Uterus (tissue), 4 donors: Measurements from ENCODE around the gene MCEE. TPM values are rescaled to one million over a fixed set of nuclear protein-coding genes. Genes with fewer than 3 reads are reported as not detected.

Experiments used
- DNase-seq, 2 donors: peaks; one replicate each; pipeline ENCODE4 v3.0.0-alpha.2; 2019 to 2020
- H3K27ac ChIP-seq, 2 donors: fragments of 200-600 bp; sonication (generic); 1 replicate in 1 of 2; 2 replicates in 1 of 2; pipeline ENCODE4 v1.5.1; 2016 to 2018
- H3K27me3 ChIP-seq, 2 donors: fragments of 200-600 bp; sonication (generic); one replicate each; pipeline ENCODE4 v1.5.1; 2018 to 2019; ENCODE audit warnings: control low read depth in 1 of 2
- H3K36me3 ChIP-seq, 2 donors: fragments of 200-600 bp; sonication (generic); one replicate each; pipeline ENCODE4 v1.5.1; 2019; ENCODE audit warnings: control low read depth in 1 of 2
- H3K4me1 ChIP-seq, 2 donors: fragments of 200-600 bp; sonication (generic); one replicate each; pipeline ENCODE4 v1.5.1; 2018 to 2019; ENCODE audit warnings: control low read depth in 1 of 2
- H3K4me3 ChIP-seq, 2 donors: fragments of 200-600 bp; sonication (generic); 1 replicate in 1 of 2; 2 replicates in 1 of 2; pipeline ENCODE4 v1.5.1; 2018 to 2019; ENCODE audit warnings: mild to moderate bottlenecking in 1 of 2
- H3K9me3 ChIP-seq, 2 donors: fragments of 200-600 bp; sonication (generic); one replicate each; pipeline ENCODE4 v1.5.1; 2019; ENCODE audit warnings: control low read depth in 1 of 2
- POLR2A ChIP-seq, 2 donors: fragments of 450-650 bp; IDR thresholded peaks; one replicate each; pipeline ENCODE4 v1.6.1; 2016; ENCODE audit warnings: antibody characterized with exemption in 2 of 2, mild to moderate bottlenecking in 1 of 2, moderate library complexity in 1 of 2
- intact Hi-C: fragments of 100-400 bp; cut with DNase I; formaldehyde crosslinking; loops from one replicate; pipeline ENCODE4 v1.15.1; 2023; ENCODE audit warnings: low total_unique reads
- total RNA-seq, 4 donors: library from RNA; depleted of rRNA in 3 of 4; stranded (reverse); fragments of >200 nt in 3 of 4; gene quantifications; one replicate each; pipeline versions ENCODE4 v1.1.0 to v1.2.4, GENCODE V29; 2014 to 2023
- TF ChIP-seq, protein P1 (sequence below), 4 experiments: fragments of 200-600 bp in 2 of 4; fragments of 450-650 bp in 2 of 4; sonication (generic) in 2 of 4; IDR thresholded peaks; one replicate each; pipeline ENCODE4 v1.5.1; 2016 to 2019; ENCODE audit warnings: antibody characterized with exemption in 4 of 4, mild to moderate bottlenecking in 2 of 4, moderate library complexity in 1 of 4
- donor health status: DM: yes; HTN: yes; CAD: no.

MCEE gene
- total RNA-seq, 4 donors from 2014 or later = 9.5 to 40.0 (median 23.2) TPM; not detected in 1

DNA sequence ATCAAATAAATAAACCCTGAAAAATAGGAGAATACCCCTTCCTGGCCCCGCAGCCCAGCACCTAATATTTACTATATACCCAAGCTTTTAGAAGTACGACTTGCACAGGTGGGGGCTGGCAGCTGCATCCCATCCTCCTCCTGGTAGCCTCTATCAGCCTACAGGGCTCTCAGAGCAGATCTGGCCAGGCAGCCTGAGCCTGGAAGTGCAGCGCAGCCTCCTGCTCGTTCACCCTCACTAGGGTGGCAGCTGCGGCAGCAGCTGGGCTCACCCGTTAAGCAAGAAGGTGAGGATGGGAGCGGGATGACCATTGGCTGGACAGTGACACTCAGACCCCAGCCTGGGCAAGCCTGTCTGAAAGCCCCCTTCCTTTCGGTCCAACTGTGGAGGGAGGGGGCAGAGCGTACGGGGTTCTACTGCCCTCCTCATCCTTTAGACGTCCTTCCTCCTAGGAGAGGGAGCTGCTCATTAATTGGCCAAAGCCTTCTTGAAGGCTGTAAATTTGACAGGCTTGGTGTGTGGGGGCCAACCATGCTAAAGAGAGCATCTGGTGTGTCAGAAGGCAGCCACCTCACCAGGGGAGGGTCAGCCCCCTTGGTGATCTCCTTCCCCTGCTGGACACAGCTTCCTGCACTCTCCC, 23.7 kb upstream of the MCEE start:
- intact Hi-C loops = no loop called here
- Histone ChIP-seq H3K4me1 (no peaks in the 10 kb centered on the region), H3K27ac (no peak overlapping the region), H3K4me3 (no peak overlapping the region), H3K36me3 (no peaks in the 10 kb centered on the region), H3K9me3 (no peaks in the 10 kb centered on the region), H3K27me3 (no peaks in the 10 kb centered on the region)
- no peak for DNase-seq
- TF ChIP-seq, protein P1, sequence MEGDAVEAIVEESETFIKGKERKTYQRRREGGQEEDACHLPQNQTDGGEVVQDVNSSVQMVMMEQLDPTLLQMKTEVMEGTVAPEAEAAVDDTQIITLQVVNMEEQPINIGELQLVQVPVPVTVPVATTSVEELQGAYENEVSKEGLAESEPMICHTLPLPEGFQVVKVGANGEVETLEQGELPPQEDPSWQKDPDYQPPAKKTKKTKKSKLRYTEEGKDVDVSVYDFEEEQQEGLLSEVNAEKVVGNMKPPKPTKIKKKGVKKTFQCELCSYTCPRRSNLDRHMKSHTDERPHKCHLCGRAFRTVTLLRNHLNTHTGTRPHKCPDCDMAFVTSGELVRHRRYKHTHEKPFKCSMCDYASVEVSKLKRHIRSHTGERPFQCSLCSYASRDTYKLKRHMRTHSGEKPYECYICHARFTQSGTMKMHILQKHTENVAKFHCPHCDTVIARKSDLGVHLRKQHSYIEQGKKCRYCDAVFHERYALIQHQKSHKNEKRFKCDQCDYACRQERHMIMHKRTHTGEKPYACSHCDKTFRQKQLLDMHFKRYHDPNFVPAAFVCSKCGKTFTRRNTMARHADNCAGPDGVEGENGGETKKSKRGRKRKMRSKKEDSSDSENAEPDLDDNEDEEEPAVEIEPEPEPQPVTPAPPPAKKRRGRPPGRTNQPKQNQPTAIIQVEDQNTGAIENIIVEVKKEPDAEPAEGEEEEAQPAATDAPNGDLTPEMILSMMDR (IDR thresholded peaks at IDR 0.05) = no peak
- no peak for TF ChIP-seq POLR2A (IDR thresholded peaks at IDR 0.05)

DNA sequence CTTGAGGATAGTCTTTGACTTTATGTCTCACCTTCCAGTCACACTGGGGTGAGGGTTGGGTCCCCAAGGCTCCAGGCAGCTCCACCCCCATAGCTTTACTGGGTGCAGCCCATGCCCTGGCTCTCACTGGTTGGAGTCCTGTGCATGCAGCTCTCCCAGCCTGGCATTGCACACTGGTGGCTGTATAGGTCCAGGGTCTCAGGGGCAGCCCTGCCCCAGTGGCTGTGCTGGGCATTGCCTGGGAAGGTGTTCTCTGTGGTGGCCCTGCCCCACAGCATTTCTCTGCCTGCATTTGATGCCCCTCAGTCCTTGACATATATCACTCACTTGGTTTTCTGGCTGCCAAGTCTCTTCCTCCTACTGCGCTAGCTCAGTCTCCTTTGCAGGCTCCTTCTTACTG, 21.6 kb upstream of the MCEE start:
- TF ChIP-seq POLR2A (IDR thresholded peaks at IDR 0.05) = no peak
- TF ChIP-seq, protein P1 (IDR thresholded peaks at IDR 0.05) = no peak
- Histone ChIP-seq H3K27ac (no peak overlapping the region), H3K27me3 (no peaks in the 10 kb centered on the region), H3K4me3 (no peak overlapping the region), H3K36me3 (no peaks in the 10 kb centered on the region), H3K9me3 (no peaks in the 10 kb centered on the region), H3K4me1 (no peaks in the 10 kb centered on the region)
- no peak for DNase-seq
- intact Hi-C loops = no loop called here

DNA sequence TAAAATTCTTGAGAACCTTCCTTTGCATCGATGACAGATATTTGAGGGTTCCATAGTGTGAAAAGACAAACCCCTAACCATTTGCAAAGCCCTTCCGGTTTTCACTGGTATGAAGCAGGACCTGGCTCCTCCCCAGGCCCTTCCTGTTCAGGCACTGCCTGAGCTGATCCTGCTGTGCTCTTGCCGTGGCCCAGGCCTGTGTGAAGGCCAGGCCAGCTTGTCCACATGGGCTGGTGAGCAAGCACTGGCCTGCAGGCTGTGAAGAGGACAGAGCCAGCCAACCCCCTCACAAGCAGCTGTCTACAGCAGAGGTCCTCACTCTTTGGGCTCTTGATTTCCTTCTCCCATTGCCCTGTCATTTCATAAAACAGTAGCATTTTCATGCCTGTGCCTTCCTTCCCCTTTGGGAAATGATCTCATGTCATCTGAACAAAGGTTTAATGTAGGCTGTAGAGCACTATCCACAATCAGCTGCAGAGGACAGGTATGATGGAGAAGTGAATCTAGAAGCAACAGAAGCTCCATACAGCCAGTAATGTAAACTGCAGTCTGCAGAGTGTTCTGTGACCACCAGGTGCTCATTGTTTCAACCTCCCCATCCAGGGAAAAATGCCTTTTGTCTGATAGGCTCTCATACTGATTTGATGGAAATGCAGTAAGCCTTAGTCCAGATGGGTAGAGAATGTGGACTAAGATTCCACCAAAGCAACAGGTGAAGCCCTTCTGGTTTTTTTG, 20.2 kb upstream of the MCEE start:
- no peak overlapping the region for H3K4me3 ChIP-seq
- no peaks in the 10 kb centered on the region for H3K9me3 ChIP-seq
- no peak for DNase-seq
- H3K4me1 ChIP-seq = no peaks in the 10 kb centered on the region
- no peaks in the 10 kb centered on the region for H3K27me3 ChIP-seq
- H3K36me3 ChIP-seq = no peaks in the 10 kb centered on the region
- TF ChIP-seq, protein P1 (IDR thresholded peaks at IDR 0.05) = no peak
- TF ChIP-seq POLR2A (IDR thresholded peaks at IDR 0.05) = no peak
- H3K27ac ChIP-seq = no peak overlapping the region
- intact Hi-C loops = no loop called here

DNA sequence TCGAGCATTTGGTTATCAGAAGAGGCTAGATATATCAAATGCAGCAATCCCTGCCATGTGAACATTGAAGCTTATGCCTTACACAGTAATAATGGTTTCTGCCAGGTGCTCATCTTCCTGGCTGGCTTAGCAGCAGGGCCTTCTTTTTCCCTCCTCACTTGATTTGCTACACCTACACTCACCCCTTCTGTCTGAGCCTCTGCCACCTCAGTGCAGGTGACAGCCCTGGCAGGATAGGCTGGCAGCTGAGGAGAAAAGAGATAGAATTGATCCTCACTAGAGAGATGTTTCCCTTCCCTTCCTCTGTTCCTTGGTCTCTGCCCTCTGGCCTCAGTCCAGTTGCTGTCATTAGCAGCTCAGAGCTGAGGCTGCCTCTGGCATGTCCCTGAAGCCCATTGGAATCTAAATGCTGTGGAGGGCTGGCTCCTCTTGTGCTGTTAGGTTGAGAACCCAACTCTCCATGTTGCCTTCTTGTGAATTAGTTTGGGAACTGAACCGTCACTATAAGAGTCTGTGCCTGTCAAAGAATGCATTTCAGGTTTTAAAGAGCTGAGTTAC, 18.6 kb upstream of the MCEE start:
- intact Hi-C loops = no loop called here
- TF ChIP-seq, protein P1 (IDR thresholded peaks at IDR 0.05) = no peak
- TF ChIP-seq POLR2A (IDR thresholded peaks at IDR 0.05) = no peak
- H3K4me3 ChIP-seq = no peak overlapping the region
- H3K27ac ChIP-seq = no peak overlapping the region
- H3K9me3 ChIP-seq = no peaks in the 10 kb centered on the region
- H3K4me1 ChIP-seq = no peaks in the 10 kb centered on the region
- DNase-seq = no peak
- no peaks in the 10 kb centered on the region for H3K36me3 ChIP-seq
- H3K27me3 ChIP-seq = no peaks in the 10 kb centered on the region

DNA sequence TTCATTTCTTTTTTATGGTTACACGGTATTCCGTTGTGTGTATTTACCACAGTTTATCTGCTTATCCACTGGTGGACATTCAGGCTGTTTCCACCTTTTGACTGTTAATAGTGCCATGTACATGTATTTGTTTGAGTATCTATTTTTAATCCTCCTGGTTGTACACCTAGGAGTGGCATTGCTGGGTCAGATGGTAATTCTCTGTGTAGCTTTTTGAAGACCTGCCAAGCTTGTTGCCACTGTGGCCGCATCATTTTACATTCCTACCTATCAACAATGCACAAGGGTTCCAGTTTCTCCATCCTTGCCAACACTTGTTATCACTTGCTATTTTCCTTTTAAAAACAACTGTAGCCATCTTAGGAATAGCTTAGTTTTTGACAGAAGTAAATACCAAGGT, 13.8 kb upstream of the MCEE start:
- TF ChIP-seq, protein P1 (IDR thresholded peaks at IDR 0.05) = no peak
- TF ChIP-seq POLR2A (IDR thresholded peaks at IDR 0.05) = no peak
- intact Hi-C loops = no loop called here
- Histone ChIP-seq H3K36me3 (no peaks in the 10 kb centered on the region), H3K4me3 (no peak overlapping the region), H3K27ac (no peak overlapping the region), H3K27me3 (no peaks in the 10 kb centered on the region), H3K4me1 (no peaks in the 10 kb centered on the region), H3K9me3 (no peaks in the 10 kb centered on the region)
- DNase-seq = no peak
